DMS79 treated with DMSO at 0.1 percent for 48 hours (cell line): ENCODE results near the gene KIRREL3.
A peak's percentile ranks its signal among the peaks of the same experiment; 100 is the strongest.

Source experiments
- DNase-seq: peaks from one replicate; lab custom pipeline; 2025; lab: John Stamatoyannopoulos, UW

Gene KIRREL3

DNA sequence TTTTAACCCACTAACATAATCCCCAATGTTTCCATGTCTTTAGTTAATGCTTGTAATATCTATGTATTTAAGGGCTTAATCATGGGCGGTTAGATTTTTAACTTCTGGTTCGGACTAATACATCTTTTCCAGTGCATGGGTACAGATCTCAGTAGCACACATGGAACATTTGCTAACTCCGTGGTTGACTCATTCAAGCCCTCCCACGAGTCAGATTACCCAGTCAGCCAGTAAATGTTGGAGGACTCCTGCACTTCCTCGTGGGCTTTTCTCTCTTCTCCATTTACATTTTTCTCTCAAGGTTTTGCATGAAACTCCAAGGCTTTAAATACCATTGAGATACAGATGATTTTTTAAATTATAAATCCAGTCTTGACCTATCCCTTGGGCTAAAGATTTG is 331.2 kb downstream of the KIRREL3 start:
- DNase-seq, result no peak

DNA sequence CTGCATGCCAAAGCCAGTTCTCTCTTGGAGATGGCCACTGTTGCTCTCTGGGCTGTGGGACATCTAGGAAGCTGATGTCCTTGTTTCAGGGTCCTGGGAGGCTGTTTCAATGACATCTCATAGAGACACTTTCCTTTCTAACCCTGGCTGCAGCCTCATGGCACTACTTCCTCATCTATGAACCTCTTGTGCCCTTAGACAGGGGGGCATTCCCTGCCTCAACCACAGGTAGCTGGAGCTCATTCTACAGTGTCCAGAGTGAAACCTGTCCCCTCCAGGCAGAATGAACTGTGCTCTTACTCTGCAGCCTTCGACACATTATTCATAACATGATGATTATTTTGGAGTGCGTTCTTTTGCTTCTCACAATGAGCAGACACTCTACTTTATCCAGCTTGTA is 335.9 kb downstream of the KIRREL3 start:
- DNase-seq, result no peak

DNA sequence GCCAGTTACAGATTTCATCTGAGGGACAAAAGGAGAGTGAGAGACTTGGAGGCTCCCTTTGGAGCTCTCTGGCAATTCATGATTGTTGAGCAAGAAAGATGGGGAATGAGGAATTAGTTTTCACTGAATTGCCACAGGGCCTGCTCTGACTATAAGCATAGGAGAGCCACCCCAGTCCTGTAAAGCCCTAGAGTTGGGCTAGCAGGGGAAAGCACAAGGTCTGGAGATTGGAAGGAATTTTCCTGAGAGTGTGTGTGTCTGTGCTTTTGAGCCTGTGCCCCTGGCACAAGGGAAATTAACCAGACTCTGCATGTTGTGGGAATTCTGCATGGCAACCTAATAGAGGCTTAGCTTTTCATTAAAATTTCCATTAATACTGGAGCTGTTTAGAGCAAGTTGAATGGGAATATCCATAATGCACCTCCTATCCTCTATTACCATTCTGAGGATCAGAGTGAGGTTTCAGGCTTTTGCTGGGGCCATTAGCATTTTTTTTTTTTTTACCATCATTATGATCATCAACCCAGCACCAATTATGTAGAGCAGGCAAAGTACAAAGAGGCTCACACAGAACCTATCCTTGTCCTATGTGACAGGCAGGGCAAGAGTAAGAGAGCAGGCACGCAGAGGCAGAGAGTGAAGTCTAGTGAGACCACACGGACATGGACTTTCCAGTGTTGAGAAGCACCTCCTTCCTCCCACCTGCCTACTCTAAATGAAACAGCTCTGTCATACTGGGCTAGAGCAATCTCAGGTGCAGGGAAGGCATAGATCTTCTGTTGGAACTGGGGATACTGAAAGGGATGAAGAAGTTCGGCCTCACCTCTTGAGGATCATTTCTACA is 336.6 kb downstream of the KIRREL3 start:
- DNase-seq, result no peak

DNA sequence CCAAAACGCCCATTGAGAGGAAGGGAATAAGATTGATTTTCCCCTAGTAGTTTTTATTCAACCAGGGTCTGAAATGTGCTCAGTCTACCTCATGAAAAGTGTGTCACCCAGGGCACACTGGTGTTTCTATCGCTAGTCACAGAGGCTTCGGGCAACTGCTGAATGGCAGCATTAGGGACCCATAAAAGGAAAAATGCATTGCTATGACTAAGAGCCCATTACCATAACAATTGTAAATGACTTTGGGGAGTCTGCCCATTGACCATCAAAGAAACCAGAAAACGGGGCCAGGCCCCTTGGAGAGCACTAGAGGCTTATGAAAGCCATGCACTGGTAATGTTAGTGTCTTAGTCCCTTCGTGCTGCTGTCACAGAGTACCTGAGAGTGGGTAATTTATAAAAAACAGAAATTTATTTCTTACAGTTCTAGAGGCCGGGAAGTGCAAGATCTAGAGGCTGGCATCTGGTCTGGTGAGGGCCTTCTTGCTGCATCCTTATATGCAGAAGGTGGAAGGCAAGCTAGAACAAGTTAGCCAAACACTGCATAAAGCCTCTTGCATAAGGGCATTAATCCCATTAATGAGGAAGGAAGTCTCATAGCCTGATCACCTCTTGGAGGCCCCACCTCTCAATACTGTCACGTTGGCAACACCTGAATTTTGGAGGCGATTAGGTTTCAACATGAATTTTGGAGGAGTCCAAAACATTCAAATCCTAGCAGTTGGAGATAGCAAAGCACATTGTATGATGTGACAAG is 338.4 kb downstream of the KIRREL3 start:
- no peak for DNase-seq

GRCh38 chr11:126660761-126661425 is 339.7 kb downstream of the KIRREL3 start:
- no peak for DNase-seq

- DNase-seq, result peak; percentile 73
These were observed 340.2 kb downstream of the KIRREL3 start for GRCh38 chr11:126660321-126660720.

- DNase-seq, result no peak
These were observed 342.1 kb downstream of the KIRREL3 start for GRCh38 chr11:126658306-126659056.

GRCh38 chr11:126655807-126656128 is 344.8 kb downstream of the KIRREL3 start:
- DNase-seq, result no peak

DNA sequence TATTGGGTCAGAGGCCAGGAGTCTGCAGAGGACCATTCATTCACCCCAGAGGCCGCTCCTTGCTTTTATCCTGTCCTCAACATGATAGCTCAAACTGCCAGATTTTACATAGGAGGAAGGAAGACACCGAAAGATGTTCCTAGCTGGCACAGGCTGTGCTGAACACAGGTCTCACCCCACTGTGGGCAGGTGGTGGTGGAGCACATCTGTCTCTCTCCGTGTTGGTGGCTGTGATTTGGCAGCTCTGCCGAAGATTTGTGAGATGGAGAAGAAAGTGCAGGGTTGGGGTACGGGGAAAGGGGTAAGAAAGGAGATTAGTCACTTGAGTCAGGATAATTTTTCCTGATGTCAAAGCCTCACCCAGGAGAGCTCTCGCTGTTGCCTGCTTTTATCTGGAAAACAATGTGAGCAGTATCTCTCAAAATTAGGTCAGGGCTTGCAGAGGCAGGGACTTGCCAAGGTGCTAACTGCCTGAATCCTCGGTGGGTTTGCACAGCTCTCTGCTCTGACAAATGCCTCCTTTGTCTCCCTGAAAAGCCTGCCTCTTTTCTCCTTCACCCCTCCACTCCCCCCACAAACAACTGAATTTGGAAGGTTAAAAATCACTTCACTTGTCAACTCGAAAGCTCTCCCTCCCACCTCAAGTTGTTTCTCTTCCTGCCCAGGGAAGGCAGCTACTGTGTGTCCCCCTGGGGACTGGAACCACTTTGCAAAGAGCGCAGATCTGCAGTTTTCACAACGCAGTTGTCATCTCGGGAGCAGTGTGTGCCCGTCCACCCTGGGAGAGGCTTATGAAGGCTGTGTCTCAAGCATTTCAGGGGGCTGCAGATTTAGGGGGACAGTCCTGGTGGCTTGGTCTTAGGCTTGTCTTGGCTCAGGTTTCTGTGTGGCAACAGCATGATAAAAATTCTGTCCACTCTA is 345.4 kb downstream of the KIRREL3 start:
- peak; percentile 49 for DNase-seq

DNA sequence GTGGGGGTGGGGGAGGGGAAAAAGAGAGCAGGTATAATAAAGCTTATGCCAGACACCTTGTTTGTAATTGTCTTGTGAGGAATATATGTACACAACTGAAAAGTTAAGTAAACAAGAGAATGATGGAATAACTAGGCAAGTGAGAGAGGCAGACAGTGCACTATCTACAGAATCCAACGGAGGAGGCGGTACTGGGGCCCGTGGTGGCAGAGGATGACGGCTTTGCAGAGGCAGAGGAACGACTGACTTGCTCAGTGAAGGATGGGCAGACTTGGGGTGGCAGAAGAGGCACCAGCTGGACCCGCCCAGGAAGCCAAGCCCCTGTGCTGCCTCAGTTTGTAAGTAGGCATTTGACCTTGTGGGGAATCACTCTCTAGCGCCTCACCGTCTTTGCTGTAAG is 347.5 kb downstream of the KIRREL3 start:
- DNase-seq, result no peak

DNA sequence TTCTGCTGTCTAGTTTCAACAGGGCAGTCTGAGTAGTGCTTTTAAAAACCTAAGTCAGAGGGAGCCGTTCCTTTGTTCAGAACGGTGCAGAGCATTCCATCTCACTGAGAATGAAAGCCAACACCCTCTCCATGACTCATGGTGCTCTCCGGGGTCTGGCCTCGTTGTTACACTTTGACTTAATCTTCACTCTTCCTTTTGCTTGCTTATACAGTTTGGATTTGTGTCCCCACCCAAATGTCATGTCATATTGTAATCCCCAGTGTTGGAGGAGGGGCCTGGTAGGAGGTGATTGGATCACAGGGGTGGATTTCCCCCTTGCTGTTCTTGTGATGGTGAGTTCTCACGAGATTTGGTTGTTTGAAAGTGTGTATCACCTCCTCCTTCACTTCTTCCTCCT is 352.8 kb downstream of the KIRREL3 start:
- DNase-seq, result no peak

DNA sequence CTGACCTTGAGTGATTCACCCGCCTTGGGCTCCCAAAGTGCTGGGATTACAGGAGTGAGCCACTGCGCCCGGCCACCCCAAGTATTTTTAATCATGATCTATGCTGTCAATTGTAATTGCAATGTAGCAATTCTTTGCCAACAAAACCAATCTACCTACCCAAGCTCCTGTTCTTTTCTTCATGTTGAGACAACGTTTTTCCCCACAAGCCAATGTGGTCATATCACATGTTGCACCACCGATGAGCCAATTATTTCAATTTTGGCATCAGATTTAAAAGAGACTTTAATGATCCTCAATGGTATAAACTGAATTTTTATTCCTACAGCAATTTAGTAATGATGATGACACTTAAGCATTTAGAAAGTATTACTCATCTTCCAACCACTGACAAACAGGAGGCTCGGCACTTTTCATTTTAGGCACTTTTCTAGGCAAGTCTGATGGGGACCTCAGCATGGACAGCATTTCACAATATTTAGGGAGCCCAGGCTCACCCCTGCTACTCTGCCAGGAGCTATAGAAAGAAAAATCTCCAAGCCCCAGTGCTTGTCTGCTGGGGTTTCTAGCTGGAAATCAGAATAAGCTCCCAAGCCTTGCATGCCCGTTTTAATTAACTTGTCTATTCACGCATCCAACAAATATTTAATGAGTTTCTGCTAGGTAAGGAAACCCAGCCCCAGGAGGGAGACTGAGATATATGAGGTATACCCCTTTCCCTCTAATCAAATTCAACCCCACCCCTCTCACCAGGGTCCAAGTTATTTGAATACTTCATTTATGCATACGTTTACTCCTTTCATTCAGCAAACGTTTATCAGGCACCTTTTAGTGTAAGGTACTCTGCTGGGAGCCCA is 353.6 kb downstream of the KIRREL3 start:
- no peak for DNase-seq

DNA sequence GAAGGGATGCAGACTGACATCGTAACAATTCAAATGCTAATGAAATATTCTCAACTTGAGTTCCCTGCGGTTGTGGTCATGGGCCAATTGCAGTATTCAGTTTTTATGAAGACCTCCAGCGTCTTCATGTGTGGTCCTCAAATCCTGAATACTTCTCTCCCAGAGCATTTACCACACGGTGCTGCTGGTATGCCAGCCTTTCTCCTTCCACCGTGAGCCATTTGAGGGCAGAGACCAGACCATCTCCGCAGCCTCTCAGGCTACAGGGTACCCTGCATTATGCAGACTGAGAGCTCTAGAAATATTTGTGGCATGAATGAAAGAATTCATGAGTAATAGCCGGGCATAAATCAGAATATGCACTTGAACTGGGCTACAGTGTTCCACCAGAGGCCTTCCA is 355.4 kb downstream of the KIRREL3 start:
- DNase-seq, result peak; percentile 6

GRCh38 chr11:126640186-126640585 is 360.4 kb downstream of the KIRREL3 start:
- DNase-seq, result no peak

DNA sequence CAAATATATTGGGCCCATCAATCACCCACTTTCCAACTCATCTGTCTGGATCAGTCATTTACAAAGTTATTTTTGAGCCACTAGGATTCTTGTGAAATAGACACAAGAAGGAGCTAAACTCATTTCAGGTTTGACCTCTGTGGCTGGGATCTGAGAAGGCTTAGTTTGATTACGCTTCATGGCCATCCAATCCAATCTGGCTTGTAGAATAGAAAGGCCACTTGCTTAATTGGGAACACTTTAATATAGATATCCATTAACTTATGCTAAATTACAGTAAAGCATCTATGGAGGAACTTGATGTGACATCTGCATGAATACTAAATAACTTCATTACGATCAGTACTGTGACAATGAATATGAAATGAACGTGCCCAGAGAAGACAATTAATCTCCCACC is 360.9 kb downstream of the KIRREL3 start:
- no peak for DNase-seq

DNA sequence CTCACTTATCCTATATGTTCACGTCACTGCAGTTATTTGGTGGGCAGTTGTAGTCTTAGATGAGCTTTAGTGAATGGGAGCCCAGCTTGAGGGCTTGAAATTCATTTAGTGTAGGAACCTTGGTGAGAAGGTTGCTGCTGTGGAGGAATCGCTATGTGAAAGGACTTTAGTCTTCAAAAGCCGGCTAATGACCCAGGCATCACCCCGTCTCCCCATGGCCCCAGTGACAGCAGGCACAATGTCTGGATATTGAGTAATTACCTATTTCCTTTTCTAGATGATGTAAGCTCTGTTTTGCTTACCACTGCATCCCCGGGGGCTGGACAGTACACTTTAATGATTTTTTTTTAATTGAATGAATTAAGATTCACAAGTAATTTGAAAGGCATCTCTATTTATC is 361.9 kb downstream of the KIRREL3 start:
- DNase-seq, result no peak

DNA sequence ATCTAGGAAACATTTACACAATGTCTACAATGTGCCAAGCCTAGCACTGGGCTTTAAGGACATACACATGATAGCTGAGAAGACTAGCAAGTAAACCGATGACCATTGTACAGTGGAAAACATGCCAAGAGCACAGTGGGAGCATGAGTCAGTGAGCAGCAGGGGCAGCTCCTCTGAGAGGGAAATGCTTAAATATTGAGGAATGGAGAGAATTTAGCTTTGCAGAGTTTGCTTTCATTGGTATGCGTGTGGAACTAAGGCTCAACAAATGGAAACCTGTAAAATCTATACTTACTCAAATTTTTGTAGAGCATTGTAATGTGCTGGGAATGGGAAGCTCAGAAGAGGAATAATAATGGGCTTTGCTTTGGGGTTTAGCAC is 362.8 kb downstream of the KIRREL3 start:
- no peak for DNase-seq

GRCh38 chr11:126636911-126637794 is 363.4 kb downstream of the KIRREL3 start:
- no peak for DNase-seq

DNA sequence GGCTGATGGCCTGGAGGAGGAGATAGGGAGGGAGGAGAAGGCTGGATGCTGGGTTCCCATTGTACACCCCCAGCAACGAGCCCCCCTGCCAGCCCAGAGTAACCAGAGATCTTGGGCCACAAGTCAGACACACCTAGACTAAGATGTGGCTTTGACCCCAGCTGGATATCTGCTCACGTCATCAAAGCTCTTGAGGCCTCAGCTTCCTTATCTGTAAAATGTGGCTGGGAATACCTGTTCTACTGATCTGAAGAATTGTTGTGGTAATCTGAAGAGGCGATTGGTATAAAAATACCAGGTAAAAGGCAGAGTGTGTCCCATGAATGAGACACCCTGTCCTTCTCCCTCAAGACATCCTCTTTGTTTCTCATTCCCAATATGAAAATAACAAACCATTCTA is 365.1 kb downstream of the KIRREL3 start:
- DNase-seq, result no peak
